GM19468 (cell line): Measurements from ENCODE around the gene CELF5.

Source experiments
- ATAC-seq: cut with Tn5 transposase; IDR thresholded peaks from one replicate; pipeline ENCODE4 v1.9.1; 2021; ENCODE audit warnings: mild to moderate bottlenecking, moderate library complexity, moderate number of reproducible peaks; ENCODE audit not compliant: unreplicated experiment; ENCODE audit errors: extremely low read depth

Gene CELF5

GRCh38 chr19:3224346-3225168 lies at the start of gene CELF5:
Gene CELF5, plus strand, starts transcription at chr19:3224661. Its CDS starts 79 bp downstream, at chr19:3224740.
- ATAC-seq = no peak

DNA sequence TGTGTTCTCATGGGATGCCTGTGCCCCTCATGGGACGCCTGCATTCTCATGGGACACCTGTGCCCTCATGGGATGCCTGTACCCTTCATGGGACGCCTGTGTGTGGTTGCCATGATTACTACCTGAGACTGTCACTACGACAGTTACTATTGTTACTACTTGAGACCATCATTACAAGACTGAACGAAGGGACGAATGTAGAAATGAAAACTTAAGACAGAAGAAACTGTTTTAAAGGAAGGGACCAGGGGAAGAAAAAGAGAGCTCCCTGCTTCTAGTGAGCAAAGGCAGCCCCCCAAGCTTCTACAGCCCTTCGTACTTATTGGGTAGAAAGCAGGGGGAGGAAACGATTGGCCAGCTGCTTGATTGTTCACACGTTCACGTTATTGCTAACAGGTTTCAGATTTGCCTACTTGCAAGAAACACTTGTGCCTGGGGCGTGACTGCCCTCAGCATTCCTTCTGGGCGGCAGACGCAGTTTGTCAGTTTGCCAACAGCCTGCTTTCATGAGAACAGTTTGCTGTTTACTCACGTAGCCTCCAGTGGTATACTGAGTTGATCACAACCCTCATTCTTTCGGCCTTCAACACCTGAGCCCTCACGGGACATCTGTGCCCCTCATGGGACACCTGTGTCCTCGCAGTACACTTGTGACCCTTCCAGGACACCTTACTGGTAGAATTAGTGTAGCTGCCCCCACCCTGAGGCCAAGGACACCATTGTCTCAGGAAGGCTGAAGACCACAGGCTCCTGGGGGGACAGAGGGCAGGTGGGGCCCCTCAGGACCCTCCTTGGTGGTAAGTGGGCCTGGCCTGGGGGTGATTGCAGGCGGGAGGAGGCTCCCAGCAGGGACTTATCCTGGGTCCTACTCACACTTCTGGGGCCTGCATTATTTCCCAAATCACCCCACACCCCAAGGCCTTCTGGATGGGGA lies 48.4 kb upstream of the CELF5 start:
- ATAC-seq = no peak

DNA sequence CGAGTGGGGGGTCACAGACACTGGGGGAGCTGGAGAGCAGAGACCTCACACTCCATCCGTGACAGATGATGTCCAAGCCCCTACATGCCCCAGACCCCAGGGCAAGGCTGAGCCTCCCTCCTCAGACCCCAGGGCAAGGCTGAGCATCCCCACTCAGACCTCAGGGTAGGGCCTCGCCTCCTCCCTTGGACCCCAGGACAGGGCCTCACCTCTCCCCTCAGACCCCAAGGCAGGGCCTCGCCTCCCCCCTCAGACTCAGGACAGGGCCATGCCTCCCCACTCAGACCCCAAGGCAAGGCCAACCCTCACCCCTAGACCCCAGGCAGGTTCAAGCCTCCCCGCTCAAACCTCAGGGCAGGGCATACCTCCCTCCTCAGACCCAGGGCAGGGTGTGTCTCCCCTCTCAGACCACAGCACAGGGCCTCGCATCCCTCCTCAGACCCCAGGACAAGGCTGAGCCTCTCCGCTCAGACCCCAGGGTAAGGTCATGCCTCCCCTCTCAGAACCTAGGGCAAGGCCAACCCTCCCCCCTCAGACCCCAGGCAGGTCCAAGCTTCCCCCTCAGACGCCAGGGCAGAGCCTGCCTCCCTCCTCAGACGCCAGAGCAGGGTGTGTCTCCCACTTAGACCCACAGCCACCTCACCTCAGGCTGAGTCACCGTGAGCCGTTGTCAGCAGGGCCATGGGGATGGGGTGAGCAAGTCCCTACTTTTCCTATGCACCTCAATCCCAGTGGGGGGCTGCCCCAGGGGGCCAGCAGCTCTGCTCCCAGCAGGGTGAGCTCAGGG lies 47.6 kb upstream of the CELF5 start:
- no peak for ATAC-seq

DNA sequence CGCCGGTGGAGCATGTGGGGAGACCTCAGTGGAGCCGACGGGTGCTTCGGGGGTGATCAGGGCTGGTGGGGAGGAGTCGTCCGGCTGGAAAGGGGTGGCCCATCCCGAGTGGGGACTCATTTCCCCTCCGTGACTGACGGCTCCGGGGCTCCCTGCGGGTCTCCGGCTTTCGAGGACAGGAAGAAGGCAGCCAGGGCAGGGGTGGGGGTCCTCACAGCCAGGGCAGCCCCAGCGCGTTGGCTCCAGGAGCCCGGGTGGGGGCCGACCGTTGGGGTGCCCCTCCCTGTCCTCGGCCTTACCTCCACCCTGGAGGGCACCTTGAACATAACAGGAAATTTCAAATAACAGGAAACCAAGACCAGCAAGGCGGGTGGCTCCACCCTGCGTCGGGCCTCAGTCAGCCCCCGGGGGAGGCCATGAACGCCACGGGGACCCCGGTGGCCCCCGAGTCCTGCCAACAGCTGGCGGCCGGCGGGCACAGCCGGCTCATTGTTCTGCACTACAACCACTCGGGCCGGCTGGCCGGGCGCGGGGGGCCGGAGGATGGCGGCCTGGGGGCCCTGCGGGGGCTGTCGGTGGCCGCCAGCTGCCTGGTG lies 46.0 kb upstream of the CELF5 start, which contains the start of gene S1PR4:
TSS of gene S1PR4 (plus strand) at position 393 of the 596 bp plus-strand sequence. CDS start at position 417, 24 bp downstream.
- ATAC-seq = no peak

DNA sequence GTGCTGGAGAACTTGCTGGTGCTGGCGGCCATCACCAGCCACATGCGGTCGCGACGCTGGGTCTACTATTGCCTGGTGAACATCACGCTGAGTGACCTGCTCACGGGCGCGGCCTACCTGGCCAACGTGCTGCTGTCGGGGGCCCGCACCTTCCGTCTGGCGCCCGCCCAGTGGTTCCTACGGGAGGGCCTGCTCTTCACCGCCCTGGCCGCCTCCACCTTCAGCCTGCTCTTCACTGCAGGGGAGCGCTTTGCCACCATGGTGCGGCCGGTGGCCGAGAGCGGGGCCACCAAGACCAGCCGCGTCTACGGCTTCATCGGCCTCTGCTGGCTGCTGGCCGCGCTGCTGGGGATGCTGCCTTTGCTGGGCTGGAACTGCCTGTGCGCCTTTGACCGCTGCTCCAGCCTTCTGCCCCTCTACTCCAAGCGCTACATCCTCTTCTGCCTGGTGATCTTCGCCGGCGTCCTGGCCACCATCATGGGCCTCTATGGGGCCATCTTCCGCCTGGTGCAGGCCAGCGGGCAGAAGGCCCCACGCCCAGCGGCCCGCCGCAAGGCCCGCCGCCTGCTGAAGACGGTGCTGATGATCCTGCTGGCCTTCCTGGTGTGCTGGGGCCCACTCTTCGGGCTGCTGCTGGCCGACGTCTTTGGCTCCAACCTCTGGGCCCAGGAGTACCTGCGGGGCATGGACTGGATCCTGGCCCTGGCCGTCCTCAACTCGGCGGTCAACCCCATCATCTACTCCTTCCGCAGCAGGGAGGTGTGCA lies 45.3 kb upstream of the CELF5 start:
- no peak for ATAC-seq

- ATAC-seq = no peak
Measured at GRCh38 chr19:3179739-3180293, 44.6 kb upstream of the CELF5 start.

- ATAC-seq = no peak
Measured at GRCh38 chr19:3183721-3184641, 40.5 kb upstream of the CELF5 start.

- ATAC-seq = no peak
Measured at GRCh38 chr19:3184847-3185460, 39.5 kb upstream of the CELF5 start.

DNA sequence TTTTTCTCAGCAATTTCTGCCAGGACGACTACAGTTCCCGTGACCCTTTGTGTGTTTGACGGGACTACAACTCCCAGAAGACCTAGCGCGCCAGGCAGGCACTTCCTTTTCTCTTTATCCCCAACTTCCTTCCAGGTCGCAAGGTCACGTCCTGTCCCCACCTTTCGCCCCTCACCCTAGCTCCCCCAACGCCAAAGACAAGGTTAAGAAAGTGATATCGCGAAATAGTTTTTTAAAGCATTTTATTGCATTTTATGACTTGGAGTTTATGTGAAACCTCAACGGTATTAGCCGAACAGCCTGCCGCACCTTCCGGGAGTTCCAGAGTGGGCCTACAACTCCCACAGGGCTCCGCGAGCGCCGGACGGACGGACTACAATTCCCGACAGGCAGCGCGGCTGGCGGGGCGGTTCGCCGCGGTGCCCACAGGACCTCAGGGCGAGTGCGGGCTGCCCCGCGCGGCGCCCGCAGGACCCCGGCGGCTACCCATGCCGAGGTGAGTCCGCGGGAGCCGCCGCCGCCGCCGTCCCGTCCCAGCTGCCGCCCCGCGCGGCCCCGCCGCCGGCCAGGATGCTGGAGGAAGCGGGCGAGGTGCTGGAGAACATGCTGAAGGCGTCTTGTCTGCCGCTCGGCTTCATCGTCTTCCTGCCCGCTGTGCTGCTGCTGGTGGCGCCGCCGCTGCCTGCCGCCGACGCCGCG lies 38.9 kb upstream of the CELF5 start, which contains the start of gene NCLN:
TSS of gene NCLN (plus strand) at position 470 of the 699 bp plus-strand sequence. CDS start at position 571, 101 bp downstream.
- ATAC-seq = peak; percentile 65

DNA sequence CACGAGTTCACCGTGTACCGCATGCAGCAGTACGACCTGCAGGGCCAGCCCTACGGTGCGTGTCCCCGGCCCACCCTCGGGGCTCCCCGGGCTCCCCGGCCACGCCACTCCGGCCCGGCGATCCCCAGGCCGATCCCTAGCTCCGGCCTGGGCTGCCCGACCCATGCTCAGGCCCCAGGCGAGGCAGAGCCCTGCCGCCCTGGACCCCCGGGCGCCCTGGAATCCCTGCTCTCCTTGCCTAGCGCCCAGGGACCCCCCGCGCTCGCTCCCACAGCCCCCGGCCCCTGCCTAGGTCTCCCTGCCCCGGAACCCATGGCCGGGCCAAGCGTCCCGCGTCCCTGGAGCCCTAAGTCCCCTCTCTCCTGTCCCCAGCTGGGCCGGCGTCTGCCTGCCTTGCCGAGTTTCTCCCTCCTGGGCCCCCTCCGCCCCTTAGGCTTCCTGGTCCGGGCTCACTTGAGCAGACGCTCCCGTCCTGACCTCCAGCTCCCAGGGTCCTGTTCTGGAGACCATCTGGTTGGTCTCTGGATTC lies 38.2 kb upstream of the CELF5 start:
- ATAC-seq = no peak

DNA sequence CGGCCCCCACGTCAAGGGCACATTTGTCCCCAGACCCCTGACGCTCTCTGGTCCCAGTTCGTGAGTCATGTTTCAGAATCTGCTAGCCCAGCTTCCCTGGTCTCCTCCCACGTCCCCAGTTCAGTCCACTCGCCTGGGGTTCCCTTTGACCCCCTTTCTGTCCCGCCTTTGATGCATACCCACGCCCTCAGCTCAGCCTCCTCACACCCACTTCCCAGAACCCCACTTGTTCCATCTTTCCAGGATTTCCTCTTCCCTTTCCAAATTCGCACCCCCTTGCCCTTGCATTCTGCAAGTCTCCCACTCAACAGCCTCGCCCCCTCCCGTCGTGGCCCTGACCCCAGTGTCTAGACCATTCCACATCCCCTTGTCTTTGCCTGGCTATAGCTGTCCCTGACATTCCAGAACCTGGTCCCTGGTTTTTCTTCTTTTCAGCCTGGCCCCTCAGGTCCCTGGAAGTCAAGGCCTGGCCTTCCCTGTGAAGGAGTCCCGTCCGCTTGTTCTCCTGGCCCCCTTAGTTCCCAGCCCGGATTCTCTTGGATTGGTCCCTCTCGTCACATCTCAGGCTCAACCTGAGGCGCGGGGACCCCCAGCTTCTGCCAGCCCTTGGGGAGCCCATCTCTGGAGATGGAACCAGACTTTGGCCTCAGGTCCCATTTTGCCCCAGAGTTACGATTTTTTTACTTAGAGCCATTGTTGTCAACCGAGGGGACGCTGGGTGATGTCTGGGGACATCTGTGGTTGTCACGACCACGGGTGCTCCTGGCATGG lies 37.4 kb upstream of the CELF5 start:
- ATAC-seq = no peak

GRCh38 chr19:3187662-3188511 lies 36.6 kb upstream of the CELF5 start:
- ATAC-seq = no peak

- ATAC-seq = no peak
Measured at GRCh38 chr19:3188627-3189596, 35.5 kb upstream of the CELF5 start.
